GM20431 (cell line): ENCODE data around the gene CCR7.

Experiments used
- in situ Hi-C: fragments of 300-500 bp; cut with MseI, MboI; formaldehyde crosslinking; loops from one replicate; pipeline ENCODE4 v1.15.0; 2020; ENCODE audit warnings: low sequenced_read_pairs; ENCODE audit not compliant: unreplicated experiment

CCR7 gene

DNA sequence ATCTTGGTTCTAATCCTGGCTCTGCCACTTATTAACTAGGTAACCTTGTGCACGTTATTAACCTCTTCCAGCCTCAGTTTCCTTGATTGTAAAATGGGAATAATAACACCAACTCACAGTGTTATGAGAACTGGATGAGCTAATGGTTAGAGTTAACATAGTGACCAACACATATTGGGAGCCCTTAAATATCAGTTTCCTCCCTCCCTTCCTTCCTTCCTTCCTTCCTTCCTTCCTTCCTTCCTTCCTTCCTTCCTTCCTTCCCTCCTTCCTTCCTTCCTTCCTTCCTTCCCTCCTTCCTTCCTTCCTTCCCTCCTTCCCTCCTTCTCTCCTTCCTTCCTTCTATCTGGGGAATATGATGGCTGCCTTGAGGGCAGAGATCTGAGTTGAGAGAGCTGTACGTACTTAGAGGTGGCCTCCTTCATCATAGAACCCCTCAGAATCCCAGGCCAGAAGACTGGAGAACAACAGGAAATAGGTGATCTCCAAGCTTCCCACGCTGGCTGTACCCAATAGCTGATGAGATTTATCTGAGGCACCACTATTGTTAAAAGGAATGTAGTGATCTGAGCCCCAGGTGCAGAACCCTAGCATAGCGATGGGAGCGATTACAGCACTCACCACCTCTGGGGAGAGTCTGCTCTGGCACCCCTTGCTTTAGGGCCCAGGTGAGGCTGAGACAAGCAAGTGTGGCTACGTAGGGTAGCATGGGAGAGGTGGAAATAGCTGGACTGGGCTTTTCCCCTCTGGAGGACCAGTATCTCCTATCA, 26.2 kb downstream of the CCR7 start:
- in situ Hi-C loops = loop anchor here (10.0 kb wide), 1 partner anchor 174 kb away; the partner anchor contains the start of gene GJD3

DNA sequence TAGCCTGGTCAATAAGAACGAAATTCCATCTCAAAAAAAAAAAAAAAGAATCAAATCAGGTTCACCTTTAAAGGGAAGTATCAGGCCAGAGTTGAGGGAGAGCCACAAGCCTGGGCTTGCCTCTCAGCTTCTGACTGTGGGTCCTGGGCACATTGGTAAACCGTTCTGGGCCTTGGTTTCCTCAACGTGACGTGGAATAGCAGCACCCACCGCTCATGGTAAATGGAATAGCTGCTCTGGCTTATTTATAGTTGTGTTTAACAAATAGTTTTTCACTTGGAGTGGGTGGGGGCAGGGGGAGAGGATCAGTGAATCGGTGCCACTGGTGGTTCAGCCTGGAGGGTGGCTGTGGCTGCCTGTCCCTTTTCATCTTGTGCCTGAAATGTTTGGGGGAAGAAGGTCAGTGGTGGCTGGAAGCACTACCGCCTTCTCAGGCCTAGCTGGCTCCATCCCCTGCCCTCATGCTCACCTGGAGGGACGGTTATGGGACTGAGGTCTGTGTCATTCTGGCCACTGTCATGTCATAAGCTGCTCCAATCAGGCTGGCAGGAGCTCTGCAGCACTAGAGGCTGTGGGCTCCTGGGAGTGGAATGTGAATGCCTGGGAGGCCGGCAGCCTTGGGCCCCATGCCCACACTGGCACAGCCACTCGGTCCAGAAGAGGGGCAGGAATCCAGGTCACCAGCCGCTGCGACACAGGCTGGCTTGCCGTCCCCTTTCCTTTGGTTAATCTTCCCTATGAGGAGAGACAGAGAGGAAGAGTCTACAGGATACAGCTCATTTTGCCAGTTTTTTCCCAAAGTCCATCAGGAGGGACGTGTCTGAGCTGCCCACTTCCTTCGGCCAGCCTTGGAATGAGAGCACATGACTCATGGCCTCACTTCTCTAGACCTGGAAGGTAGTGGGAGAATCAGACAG, 27.0 kb downstream of the CCR7 start:
- in situ Hi-C loops = loop anchor here (10.0 kb wide), 1 partner anchor 173 kb away; the partner anchor contains the start of gene GJD3

DNA sequence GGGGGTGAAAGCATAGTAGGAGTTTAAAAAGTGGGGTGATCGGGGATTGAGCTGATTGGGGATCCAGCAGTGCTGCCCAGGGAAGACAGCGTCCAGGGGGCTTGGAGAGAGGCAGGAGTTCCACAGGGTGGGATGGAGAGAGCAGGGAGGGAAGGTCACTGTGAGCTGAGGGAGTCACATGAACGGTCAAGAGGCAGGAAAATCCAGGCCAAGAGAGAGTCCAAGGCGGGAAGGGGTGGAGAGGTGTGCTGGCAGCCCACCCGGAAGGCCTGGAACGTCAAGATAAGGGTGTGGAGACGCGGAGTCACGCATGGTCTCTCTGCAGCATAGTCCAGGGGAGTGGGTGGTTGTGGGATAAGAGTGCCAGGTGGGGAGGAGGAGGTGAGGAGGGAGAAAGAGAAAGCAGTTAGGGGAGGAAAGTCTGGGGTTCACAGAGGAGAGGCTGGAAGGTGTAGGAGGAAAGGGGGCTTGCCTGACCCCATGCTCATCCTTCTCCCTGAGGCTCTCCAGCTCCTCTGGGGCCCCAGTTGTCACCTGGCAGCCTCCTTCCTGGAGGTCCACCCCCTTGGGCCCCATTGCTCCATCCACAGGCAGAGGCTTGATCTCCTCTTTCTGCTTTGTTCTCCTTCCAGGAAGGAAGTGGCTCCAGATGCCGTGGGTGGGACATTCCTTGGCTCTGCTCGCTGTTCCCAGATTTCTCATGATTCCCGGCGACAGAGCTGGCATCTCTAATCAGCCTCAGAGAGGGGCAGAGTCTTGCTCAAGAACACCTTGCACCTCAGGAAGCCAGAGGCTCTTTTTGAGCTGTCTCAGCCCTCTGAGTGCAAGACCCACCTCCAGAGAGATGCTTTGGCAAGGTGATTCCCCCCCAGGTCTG, 28.7 kb downstream of the CCR7 start:
- in situ Hi-C loops = loop anchor here (10.0 kb wide), 1 partner anchor 172 kb away; the partner anchor contains the start of gene GJD3

DNA sequence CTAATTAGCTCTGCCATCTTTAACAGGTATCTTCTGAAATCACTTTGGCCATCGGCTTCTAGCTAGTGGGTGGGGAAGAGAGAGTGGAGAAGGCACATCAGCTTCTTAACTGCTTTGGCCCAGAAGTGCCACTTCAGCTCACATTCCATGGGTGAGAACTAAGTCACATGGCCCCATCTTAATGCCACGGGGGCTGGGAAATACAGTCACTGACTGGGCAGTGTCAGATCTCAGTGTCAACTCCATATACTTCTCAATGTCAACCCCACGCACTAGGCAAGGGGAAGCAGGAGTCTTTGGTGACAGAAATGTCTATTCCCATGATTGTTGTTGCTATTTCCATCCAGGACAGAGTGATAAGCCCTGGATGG, 29.4 kb downstream of the CCR7 start:
- in situ Hi-C loops = loop anchor here (10.0 kb wide), 1 partner anchor 171 kb away; the partner anchor contains the start of gene GJD3

- in situ Hi-C loops = loop anchor here (10.0 kb wide), 1 partner anchor 171 kb away; the partner anchor contains the start of gene GJD3
Measured at GRCh38 chr17:40535438-40535837, 29.8 kb downstream of the CCR7 start.

DNA sequence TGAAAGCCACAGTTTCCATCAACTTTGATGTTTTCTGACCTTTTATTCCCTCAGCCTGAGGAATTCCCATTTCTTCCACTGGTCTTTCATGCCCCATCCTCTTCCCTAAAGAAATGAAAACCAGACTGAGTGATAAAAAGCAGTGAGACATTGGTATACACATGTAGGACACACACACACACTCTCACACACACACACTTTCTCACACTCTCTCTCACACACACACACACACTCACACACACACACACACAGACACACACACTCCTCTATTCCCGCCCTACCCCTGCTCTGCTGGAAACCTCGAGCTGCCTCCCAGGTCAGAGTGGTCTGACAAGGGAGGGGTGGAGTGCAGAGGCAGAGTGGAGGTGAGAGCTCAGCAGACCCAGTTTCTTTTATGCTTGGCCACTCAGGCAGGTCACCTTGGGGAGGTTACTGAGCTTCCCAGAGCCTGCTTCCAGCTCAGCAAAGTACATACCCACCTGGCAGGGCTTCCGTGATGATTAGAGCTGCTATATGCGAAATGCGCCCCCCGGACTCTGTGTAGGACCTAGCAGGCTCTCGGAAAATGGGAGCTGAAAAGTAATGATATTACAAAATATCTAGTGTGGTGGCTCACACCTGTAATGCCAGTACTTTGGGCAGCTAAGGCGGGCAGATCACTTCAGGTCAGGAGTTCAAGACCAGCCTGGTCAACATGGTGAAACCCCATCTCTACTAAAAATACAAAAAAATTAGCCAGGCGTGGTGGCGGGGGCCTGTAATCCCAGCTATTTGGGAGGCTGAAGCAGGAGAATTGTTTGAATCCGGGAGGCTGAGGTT, 30.7 kb downstream of the CCR7 start:
- in situ Hi-C loops = loop anchor here (10.0 kb wide), 1 partner anchor 170 kb away; the partner anchor contains the start of gene GJD3

DNA sequence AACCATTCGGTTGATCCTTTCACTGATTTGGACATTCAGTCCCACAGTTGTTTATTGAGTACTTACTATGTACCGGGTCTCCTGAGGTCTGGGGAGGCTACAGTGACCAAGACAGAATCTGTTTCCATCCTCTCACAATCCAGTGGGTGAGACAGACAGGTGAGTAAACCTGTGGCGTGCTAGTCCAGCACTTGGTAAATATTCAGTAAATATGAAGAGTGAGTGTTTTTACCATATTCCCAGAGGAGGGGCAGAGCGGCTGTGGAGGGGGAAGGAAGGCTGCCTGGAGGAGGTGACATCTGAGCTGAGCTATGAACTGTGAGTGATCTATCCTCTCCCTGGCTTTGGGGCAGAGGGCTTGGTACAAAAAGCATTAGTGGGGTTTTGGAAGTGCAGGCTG, 31.4 kb downstream of the CCR7 start:
- in situ Hi-C loops = loop anchor here (10.0 kb wide), 1 partner anchor 169 kb away; the partner anchor contains the start of gene GJD3

GRCh38 chr17:40532520-40533253, 32.6 kb downstream of the CCR7 start:
- in situ Hi-C loops = loop anchor here (10.0 kb wide), 1 partner anchor 168 kb away; the partner anchor contains the start of gene GJD3

DNA sequence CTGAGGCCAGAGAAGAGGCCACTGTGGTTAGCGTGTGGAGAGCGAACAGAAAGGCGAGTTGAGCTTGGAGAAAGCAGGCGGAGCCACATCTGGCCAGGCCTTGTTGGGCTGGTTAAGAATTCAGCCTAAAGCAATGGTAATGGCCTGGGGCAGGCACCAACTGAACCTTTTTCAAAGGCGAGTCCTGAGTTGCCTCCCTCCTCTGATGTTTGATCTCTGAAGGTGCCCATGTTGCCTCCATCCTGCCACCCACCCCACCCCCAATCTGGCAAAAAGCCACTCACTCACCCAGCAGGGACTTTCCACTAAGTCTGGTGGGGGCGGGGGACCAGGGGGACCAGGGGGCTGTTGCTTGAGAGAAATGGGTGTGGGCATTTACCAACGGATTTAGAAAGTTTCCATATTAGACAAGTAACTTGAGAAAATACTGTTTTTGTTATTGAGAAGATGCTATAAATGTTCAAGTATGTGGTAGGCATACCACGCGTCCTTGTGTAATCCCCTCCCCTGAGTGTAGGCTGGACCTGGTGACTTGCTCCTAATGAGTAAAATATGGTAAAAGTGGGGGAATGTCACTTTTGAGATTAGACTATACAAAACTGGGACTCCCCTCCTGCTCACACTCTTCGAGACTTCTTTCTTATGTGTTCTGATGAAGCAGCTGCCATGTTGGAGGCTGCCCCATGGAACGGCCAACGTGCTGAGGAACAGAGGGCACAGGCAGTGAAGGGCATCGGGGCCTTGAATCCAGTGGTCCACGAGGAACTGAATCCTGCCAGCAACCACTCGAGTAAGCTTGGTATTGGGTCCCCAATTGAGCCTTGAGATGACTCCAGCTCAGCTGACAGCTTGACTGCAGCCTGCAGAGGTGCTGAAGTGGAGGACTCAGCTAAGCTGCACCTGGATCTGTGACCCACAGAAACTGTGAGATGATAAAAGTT, 34.0 kb downstream of the CCR7 start:
- in situ Hi-C loops = loop anchor here (10.0 kb wide), 1 partner anchor 167 kb away; the partner anchor contains the start of gene GJD3

- in situ Hi-C loops = loop anchor here (10.0 kb wide), 1 partner anchor 166 kb away; the partner anchor contains the start of gene GJD3
Measured at GRCh38 chr17:40530531-40530994, 34.7 kb downstream of the CCR7 start.

- in situ Hi-C loops = loop anchor here (10.0 kb wide), 1 partner anchor 165 kb away; the partner anchor contains the start of gene GJD3
Measured at GRCh38 chr17:40529991-40530390, 35.3 kb downstream of the CCR7 start.

GRCh38 chr17:40528692-40529417, 36.4 kb downstream of the CCR7 start:
- in situ Hi-C loops = no loop called here

DNA sequence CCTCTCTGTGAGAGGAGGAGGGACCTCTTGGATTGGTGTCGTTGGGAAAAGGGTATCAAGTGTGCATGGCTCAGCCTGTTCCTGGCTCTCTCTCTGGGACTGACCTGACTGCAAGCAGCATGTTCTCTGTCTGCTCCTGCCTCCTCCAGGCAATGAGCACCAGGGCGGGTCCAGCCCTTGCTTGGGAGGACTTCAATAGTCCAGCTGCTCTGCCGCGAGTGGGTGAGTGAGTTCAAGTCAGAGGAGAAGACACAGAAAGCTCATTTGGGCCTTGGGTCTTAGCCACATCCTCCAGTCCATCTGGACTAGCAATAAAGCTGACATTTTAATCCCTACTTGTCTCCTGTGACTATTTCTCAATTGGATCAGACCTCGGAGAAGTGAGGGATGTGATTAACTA, 38.6 kb downstream of the CCR7 start:
- in situ Hi-C loops = no loop called here

DNA sequence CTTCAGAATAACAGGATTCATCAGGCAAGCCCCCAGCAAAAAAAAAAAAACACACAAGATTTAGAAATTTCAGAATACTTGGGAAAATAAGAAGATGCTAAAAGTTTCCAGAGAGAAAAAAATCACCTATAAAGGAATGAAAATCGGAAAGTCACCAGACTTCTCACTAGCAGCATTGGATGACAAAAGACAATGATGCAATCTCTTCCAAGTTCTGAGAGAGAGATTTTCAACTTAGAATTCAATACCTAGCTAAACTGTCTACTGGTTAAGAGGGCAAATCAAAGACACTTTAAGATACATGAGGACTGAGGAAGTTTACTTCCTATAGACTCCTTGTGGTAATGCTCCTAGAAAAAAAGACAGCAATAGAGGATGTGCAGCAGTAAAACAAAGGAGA, 40.0 kb downstream of the CCR7 start:
- in situ Hi-C loops = no loop called here

DNA sequence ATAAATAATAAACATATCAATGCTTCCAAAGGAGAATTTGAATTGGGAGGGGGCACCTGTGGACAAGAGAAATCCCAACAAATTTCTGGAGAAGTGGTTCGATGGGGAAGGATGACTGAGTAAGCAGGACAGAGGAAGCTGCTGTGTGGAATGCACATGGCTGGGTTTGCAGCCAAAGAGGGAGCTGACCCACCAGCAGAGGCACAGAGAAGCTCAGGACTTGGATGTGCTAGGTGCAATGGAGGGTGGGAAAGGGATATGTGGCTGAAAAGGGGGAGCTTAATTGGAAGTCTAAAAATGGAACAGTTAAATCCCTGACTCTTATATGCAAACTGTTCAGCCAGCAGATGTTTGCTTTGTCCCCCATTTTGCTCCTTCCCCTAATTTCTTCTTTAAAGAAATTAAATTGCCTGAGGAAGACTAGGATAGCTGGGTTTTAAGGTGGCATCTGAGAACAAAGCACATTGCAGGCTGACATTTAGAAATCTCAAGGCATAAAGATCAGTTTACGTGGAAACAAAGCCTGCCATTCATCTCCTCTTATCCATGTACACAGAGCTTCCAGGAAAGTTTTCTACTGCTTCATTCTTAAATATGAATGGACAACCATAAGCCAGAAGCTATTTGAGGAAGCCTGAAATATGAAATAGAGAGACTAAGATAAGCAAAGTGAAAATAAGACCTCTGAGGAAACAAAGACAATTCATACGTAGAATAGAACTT, 40.9 kb downstream of the CCR7 start:
- in situ Hi-C loops = no loop called here

- in situ Hi-C loops = no loop called here
Measured at GRCh38 chr17:40522961-40523310, 42.3 kb downstream of the CCR7 start.
